ENCODE data around the gene LRMDA. TPM values are rescaled to one million over a fixed set of nuclear protein-coding genes. Genes with fewer than 3 reads are reported as not detected.

The LRMDA gene
- total and polyA plus RNA-seq, 2 of the 8 experiments (the other 6 are each of a cell fraction or from before 2014, with no cell fraction given), result 0.86 to 2.8 TPM

DNA sequence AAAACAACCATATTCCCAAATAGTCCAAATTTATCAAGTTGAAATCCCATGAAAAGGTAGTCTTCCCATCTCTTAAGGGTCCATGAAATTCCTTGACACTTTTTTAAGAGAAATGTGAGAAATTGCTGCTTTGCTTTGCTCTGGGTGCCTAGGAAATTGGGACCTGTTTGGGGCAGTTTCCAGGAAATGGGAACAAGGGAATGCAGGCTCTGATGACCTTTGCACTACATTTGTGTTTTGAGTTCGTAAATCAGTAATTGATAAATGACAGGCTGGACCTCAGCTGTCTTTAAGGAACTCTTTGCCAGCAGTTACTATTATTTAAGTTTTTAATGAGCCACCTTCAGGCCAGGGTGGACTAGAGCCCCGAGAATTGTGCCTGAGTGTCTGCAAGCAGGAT is 203.5 kb downstream of the LRMDA start:
- WGBS, 2 experiments (ENCODE audit: extremely low coverage in 1 of 2, insufficient coverage in 1 of 2, insufficient read length in 1 of 2, insufficient replicate concordance in 2 of 2, low coverage in 1 of 2, low lambda C conversion rate in 2 of 2, missing lambda C conversion rate in 1 of 2), result 92% methylated on average over 2 of the region's 2 CpGs; no CpG with 5 or more reads in 1 of the 2 experiments
- Histone ChIP-seq H3K9ac (replicated peaks in 1 of 4; ENCODE audit: extremely low read depth in 1 of 4, low read depth in 3 of 4, low read length in 3 of 4) (no peak overlapping the region), H3K4me1 (replicated peaks in 1 of 4; ENCODE audit: control insufficient read depth in 3 of 4, insufficient read depth in 4 of 4, low read length in 3 of 4) (no peaks in the 10 kb centered on the region), H3K23me2 (ENCODE audit: low read depth, low read length) (no peaks in the 10 kb centered on the region), H3K27ac (ENCODE audit: low read depth, low read length) (no peak overlapping the region), H4K91ac (replicated peaks; ENCODE audit: insufficient read length, low read length) (no peak overlapping the region), H3K36me3 (ENCODE audit: control insufficient read depth in 2 of 4, insufficient read depth in 4 of 4, low read length in 3 of 4) (no peaks in the 10 kb centered on the region), H3K4ac (replicated peaks; ENCODE audit: insufficient read length, low read depth, low read length) (no peak overlapping the region), H3K4me2 (ENCODE audit: insufficient read depth in 1 of 2, low read depth in 2 of 2, low read length in 2 of 2) (no peak overlapping the region), H4K5ac (ENCODE audit: insufficient read length, low read depth, low read length) (no peak overlapping the region), H2AFZ (ENCODE audit: low read length) (no peak overlapping the region), H3K23ac (ENCODE audit: insufficient read length) (no peak overlapping the region), H3K14ac (ENCODE audit: insufficient read length) (no peak overlapping the region), H4K8ac (ENCODE audit: extremely low read depth, insufficient read depth, low read length) (no peak overlapping the region), H2BK15ac (ENCODE audit: low read length) (no peak overlapping the region), H4K20me1 (replicated peaks in 1 of 2; ENCODE audit: control insufficient read depth in 1 of 2, insufficient read depth in 2 of 2, low read length in 2 of 2) (no peaks in the 10 kb centered on the region), H2BK5ac (ENCODE audit: low read depth, low read length) (no peak overlapping the region), H3K27me3 (replicated peaks in 1 of 4; ENCODE audit: control insufficient read depth in 3 of 4, extremely low read depth in 1 of 4, insufficient read depth in 3 of 4, low read length in 3 of 4) (no peaks in the 10 kb centered on the region), H2AK5ac (ENCODE audit: low read depth, low read length) (no peak overlapping the region), H3K4me3 (ENCODE audit: extremely low read depth in 1 of 4, insufficient read depth in 2 of 4, low read depth in 3 of 4, low read length in 4 of 4) (no peak overlapping the region), H3K79me1 (ENCODE audit: low read depth, low read length) (no peaks in the 10 kb centered on the region), H2BK20ac (ENCODE audit: low read length) (no peak overlapping the region), H2BK120ac (replicated peaks; ENCODE audit: low read depth, low read length) (no peak overlapping the region), H2BK12ac (ENCODE audit: low read depth, low read length) (no peak overlapping the region), H3K79me2 (ENCODE audit: control insufficient read depth in 1 of 2, insufficient read depth in 2 of 2, low read length in 2 of 2) (no peaks in the 10 kb centered on the region), H3K9me3 (ENCODE audit: insufficient read depth in 2 of 2, low read depth in 1 of 2, low read length in 1 of 2) (no peaks in the 10 kb centered on the region), H3K18ac (ENCODE audit: extremely low read depth, low read length) (no peak overlapping the region), H3K56ac (replicated peaks; ENCODE audit: insufficient read length, low read depth, low read length) (no peak overlapping the region)
- CTCF ChIA-PET (ENCODE audit: partially characterized antibody), result no interaction called here
- no peak for FAIRE-seq
- POLR2A ChIA-PET (ENCODE audit: partially characterized antibody), result no interaction called here
- DNase-seq (ENCODE audit: low read depth in 1 of 2, low spot score in 2 of 2), result no peak
- TF ChIP-seq, protein P1, sequence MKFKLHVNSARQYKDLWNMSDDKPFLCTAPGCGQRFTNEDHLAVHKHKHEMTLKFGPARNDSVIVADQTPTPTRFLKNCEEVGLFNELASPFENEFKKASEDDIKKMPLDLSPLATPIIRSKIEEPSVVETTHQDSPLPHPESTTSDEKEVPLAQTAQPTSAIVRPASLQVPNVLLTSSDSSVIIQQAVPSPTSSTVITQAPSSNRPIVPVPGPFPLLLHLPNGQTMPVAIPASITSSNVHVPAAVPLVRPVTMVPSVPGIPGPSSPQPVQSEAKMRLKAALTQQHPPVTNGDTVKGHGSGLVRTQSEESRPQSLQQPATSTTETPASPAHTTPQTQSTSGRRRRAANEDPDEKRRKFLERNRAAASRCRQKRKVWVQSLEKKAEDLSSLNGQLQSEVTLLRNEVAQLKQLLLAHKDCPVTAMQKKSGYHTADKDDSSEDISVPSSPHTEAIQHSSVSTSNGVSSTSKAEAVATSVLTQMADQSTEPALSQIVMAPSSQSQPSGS (IDR thresholded peaks at IDR 0.05; ENCODE audit: low read length), result no peak
- TF ChIP-seq TBP (IDR thresholded peaks at IDR 0.05; ENCODE audit: low read depth, low read length), result no peak
- TF ChIP-seq, protein P2, sequence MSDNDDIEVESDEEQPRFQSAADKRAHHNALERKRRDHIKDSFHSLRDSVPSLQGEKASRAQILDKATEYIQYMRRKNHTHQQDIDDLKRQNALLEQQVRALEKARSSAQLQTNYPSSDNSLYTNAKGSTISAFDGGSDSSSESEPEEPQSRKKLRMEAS (IDR thresholded peaks at IDR 0.05), result no peak
- TF ChIP-seq SIX5 (IDR thresholded peaks at IDR 0.05; ENCODE audit: low read depth, low read length), result no peak
- TF ChIP-seq BACH1 (IDR thresholded peaks at IDR 0.05; ENCODE audit: low read length), result no peak
- no peak for TF ChIP-seq RXRA (IDR thresholded peaks at IDR 0.05; ENCODE audit: insufficient read depth, low read depth, low read length)
- TF ChIP-seq RNF2 (IDR thresholded peaks at IDR 0.05; ENCODE audit: borderline replicate concordance, low read depth, low read length, missing control alignments, poor library complexity, severe bottlenecking), result no peak
- TF ChIP-seq CHD2 (IDR thresholded peaks at IDR 0.05; ENCODE audit: low read length), result no peak
- TF ChIP-seq, protein P3, sequence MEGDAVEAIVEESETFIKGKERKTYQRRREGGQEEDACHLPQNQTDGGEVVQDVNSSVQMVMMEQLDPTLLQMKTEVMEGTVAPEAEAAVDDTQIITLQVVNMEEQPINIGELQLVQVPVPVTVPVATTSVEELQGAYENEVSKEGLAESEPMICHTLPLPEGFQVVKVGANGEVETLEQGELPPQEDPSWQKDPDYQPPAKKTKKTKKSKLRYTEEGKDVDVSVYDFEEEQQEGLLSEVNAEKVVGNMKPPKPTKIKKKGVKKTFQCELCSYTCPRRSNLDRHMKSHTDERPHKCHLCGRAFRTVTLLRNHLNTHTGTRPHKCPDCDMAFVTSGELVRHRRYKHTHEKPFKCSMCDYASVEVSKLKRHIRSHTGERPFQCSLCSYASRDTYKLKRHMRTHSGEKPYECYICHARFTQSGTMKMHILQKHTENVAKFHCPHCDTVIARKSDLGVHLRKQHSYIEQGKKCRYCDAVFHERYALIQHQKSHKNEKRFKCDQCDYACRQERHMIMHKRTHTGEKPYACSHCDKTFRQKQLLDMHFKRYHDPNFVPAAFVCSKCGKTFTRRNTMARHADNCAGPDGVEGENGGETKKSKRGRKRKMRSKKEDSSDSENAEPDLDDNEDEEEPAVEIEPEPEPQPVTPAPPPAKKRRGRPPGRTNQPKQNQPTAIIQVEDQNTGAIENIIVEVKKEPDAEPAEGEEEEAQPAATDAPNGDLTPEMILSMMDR (IDR thresholded peaks at IDR 0.05; ENCODE audit: control extremely low read depth in 1 of 3, insufficient read depth in 1 of 3, low read depth in 1 of 3, low read length in 3 of 3), result no peak
- no peak for TF ChIP-seq NRF1 (IDR thresholded peaks at IDR 0.05; ENCODE audit: low read depth, low read length)
